HepG2 (cell line): ENCODE data around the gene TMEM134. TPM values are rescaled to one million over a fixed set of nuclear protein-coding genes. Genes with fewer than 3 reads are reported as not detected.

Experiments
- CENPT ChIP-seq: sonication (generic); formaldehyde crosslinking; IDR thresholded peaks from 2 replicates; pipeline ENCODE4 v1.8.0; 2022; ENCODE audit warnings: low read depth, mild to moderate bottlenecking, moderate library complexity, missing genetic modification reagents
- ISL2 ChIP-seq: sonication (generic); formaldehyde crosslinking; IDR thresholded peaks from 2 replicates; pipeline ENCODE4 v1.5.0; 2020; ENCODE audit warnings: missing genetic modification reagents
- KAT7 ChIP-seq: IDR thresholded peaks from 2 replicates; pipeline ENCODE4 v1.6.1; 2018; ENCODE audit warnings: borderline replicate concordance, missing compliant biosample characterization
- MBNL3 ChIP-seq: fragments of 250-450 bp; sonication (Bioruptor Pico); conservative IDR thresholded peaks from 2 replicates; pipeline ENCODE4 v1.8.0; 2022; ENCODE audit warnings: mild to moderate bottlenecking, inconsistent platforms
- NBN ChIP-seq: fragments of 450-650 bp; conservative IDR thresholded peaks from 2 replicates; pipeline ENCODE4 v1.6.1; 2017
- RBM39 ChIP-seq: fragments of 200-400 bp; formaldehyde crosslinking; IDR thresholded peaks from one replicate; pipeline ENCODE4 v1.6.1; 2018; ENCODE audit warnings: antibody characterized with exemption, mild to moderate bottlenecking, low read depth, low read length; ENCODE audit not compliant: poor library complexity, severe bottlenecking
- SCMH1 ChIP-seq: sonication (generic); formaldehyde crosslinking; IDR thresholded peaks from 2 replicates; pipeline ENCODE4 v1.9.0; 2021; ENCODE audit warnings: missing genetic modification reagents, mild to moderate bottlenecking, borderline replicate concordance
- SMYD3 ChIP-seq: sonication (generic); formaldehyde crosslinking; IDR thresholded peaks from 2 replicates; pipeline ENCODE4 v1.8.1; 2023; ENCODE audit warnings: mild to moderate bottlenecking, missing genetic modification reagents
- ZBTB38 ChIP-seq: sonication (generic); formaldehyde crosslinking; IDR thresholded peaks from 2 replicates; pipeline ENCODE4 v1.5.1; 2020; ENCODE audit warnings: mild to moderate bottlenecking, missing genetic modification reagents
- ZFAT ChIP-seq: sonication (generic); formaldehyde crosslinking; conservative IDR thresholded peaks from 2 replicates; pipeline ENCODE4 v1.8.1; 2023; ENCODE audit warnings: missing genetic modification reagents, inconsistent platforms
- ZNF224 ChIP-seq: sonication (generic); formaldehyde crosslinking; IDR thresholded peaks from 2 replicates; pipeline ENCODE4 v1.5.0; 2020; ENCODE audit warnings: mild to moderate bottlenecking, missing genetic modification reagents
- ZNF572 ChIP-seq: sonication (generic); formaldehyde crosslinking; IDR thresholded peaks from 2 replicates; pipeline ENCODE4 v1.5.1; 2020; ENCODE audit warnings: mild to moderate bottlenecking, missing genetic modification reagents
- ZNF746 ChIP-seq: sonication (generic); formaldehyde crosslinking; IDR thresholded peaks from 2 replicates; pipeline ENCODE4 v1.8.0; 2022; ENCODE audit warnings: mild to moderate bottlenecking, missing genetic modification reagents
- ZNF777 ChIP-seq: sonication (generic); formaldehyde crosslinking; IDR thresholded peaks from 2 replicates; pipeline ENCODE4 v1.4.0; 2020; ENCODE audit warnings: missing genetic modification reagents
- polyA plus RNA-seq, 8 experiments: library from polyadenylated mRNA; depleted of rRNA in 3 of 8; stranded (reverse) in 7 of 8; unstranded in 1 of 8; fragments of >200 nt; fragmentation: Illumina TruSeq in 4 of 8; extraction: Trizol in 4 of 8; gene quantifications; 2 replicates each; pipeline versions ENCODE4 v1.2.1 to v1.2.3, GENCODE V29; 2011 to 2016; ENCODE audit warnings: low read depth in 4 of 8, missing spikeins in 1 of 8, mixed read lengths in 1 of 8; ENCODE audit not compliant: insufficient read depth in 1 of 8
- total RNA-seq, 5 experiments: library from RNA; depleted of rRNA; stranded (reverse); fragments of >200 nt; fragmentation: Illumina TruSeq; extraction: Trizol; gene quantifications; 2 replicates each; pipeline ENCODE4 v1.2.3, GENCODE V29; 2016; ENCODE audit warnings: low read depth in 1 of 5
- TF ChIP-seq, protein P1 (sequence below): sonication (generic); formaldehyde crosslinking; IDR thresholded peaks from 2 replicates; pipeline ENCODE4 v1.5.1; 2020; ENCODE audit warnings: mild to moderate bottlenecking, missing genetic modification reagents, moderate library complexity
- TF ChIP-seq, protein P2 (sequence below): sonication (generic); formaldehyde crosslinking; IDR thresholded peaks from 2 replicates; pipeline ENCODE4 v1.5.1; 2020; ENCODE audit warnings: mild to moderate bottlenecking, missing genetic modification reagents, borderline replicate concordance
- TF ChIP-seq, protein P3 (sequence below): sonication (generic); formaldehyde crosslinking; IDR thresholded peaks from 2 replicates; pipeline ENCODE4 v1.8.0; 2022; ENCODE audit warnings: missing genetic modification reagents, low read depth, mild to moderate bottlenecking, borderline replicate concordance
- TF ChIP-seq, protein P4 (sequence below): sonication (generic); formaldehyde crosslinking; IDR thresholded peaks from 2 replicates; pipeline ENCODE4 v1.5.0; 2020; ENCODE audit warnings: mild to moderate bottlenecking, missing genetic modification reagents
- TF ChIP-seq, protein P5 (sequence below): sonication (generic); formaldehyde crosslinking; IDR thresholded peaks from 2 replicates; pipeline ENCODE4 v1.8.1; 2023; ENCODE audit warnings: mild to moderate bottlenecking, moderate library complexity, missing genetic modification reagents
- TF ChIP-seq, protein P6 (sequence below): sonication (generic); formaldehyde crosslinking; IDR thresholded peaks from 2 replicates; pipeline ENCODE4 v1.4.0; 2020; ENCODE audit warnings: missing genetic modification reagents

Gene TMEM134
- total and polyA plus RNA-seq, 2 of the 13 experiments (the other 11 are each of a cell fraction or from before 2014, with no cell fraction given), result 6.9 to 26.9 TPM

DNA sequence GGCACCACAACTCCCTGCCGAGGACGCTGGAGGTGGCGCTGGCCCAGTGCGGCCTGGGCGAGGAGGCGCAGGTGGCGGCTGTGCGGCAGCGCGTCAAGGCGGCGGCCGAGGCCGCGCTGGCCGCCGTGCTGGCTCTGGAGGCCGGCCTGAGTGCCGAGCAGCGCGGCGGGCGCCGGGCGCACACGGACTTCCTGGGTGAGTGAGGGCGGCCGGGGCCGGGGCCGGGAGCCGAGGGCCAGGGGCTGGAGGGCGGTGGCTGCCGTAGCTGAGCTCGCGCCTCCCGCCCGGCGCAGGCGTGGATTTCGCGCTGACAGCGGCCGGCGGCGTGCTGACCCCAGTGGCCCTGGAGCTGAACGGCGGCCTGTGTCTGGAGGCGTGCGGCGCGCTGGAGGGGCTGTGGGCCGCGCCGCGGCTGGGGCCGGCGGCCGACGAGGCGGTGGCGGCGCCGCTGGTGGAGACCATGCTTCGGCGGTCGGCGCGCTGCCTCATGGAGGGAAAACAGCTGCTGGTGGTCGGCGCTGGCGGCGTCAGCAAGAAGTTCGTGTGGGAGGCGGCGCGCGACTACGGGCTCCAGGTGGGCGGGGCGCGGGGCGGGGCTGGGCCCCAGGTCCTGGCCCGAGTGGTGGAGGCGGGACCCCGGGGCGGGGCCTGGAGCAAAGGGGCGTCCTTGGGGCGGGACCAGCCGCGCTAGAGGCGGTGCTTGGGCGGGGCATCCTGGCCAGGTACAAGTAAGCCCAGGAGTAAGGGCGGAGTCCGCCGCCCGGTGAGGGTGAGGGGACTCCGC lies 48.2 kb downstream of the TMEM134 start (continued):
- TF ChIP-seq, protein P1, sequence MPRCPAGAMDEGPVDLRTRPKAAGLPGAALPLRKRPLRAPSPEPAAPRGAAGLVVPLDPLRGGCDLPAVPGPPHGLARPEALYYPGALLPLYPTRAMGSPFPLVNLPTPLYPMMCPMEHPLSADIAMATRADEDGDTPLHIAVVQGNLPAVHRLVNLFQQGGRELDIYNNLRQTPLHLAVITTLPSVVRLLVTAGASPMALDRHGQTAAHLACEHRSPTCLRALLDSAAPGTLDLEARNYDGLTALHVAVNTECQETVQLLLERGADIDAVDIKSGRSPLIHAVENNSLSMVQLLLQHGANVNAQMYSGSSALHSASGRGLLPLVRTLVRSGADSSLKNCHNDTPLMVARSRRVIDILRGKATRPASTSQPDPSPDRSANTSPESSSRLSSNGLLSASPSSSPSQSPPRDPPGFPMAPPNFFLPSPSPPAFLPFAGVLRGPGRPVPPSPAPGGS (CRISPR knock-in tag), result no peak
- TF ChIP-seq RBM39 (no peak), SCMH1 (CRISPR knock-in tag) (no peak), ZNF777 (CRISPR knock-in tag) (peak; percentile 52; the same call in 1 of the 2 replicates), ZNF746 (CRISPR knock-in tag) (no peak), MBNL3 (CRISPR knock-in tag) (no peak), ZBTB38 (CRISPR knock-in tag) (0 out of 2 replicates have a peak, but pooled peaks have one; percentile 18), SMYD3 (CRISPR knock-in tag) (no peak), KAT7 (CRISPR knock-in tag) (no peak), ZFAT (CRISPR knock-in tag) (no peak), ISL2 (no peak), CENPT (CRISPR knock-in tag) (peak; percentile 71; the same call in 1 of the 2 replicates), ZNF572 (CRISPR knock-in tag) (no peak), NBN (no peak), ZNF224 (CRISPR knock-in tag) (no peak)
- TF ChIP-seq, protein P2, sequence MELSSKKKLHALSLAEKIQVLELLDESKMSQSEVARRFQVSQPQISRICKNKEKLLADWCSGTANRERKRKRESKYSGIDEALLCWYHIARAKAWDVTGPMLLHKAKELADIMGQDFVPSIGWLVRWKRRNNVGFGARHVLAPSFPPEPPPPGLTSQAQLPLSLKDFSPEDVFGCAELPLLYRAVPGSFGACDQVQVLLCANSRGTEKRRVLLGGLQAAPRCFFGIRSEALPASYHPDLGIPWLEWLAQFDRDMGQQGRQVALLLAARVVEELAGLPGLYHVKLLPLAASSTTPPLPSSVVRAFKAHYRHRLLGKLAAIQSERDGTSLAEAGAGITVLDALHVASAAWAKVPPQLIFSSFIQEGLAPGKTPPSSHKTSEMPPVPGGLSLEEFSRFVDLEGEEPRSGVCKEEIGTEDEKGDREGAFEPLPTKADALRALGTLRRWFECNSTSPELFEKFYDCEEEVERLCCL (CRISPR knock-in tag), result no peak
- TF ChIP-seq, protein P3, sequence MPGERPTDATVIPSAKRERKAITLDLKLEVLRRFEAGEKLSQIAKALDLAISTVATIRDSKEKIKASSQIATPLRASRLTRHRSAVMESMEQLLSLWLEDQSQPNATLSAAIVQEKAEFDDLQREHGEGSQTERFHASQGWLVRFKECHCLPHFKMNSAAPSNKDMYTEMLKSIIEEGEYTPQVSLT, result no peak; the same call in 1 of the 2 replicates
- TF ChIP-seq, protein P4, sequence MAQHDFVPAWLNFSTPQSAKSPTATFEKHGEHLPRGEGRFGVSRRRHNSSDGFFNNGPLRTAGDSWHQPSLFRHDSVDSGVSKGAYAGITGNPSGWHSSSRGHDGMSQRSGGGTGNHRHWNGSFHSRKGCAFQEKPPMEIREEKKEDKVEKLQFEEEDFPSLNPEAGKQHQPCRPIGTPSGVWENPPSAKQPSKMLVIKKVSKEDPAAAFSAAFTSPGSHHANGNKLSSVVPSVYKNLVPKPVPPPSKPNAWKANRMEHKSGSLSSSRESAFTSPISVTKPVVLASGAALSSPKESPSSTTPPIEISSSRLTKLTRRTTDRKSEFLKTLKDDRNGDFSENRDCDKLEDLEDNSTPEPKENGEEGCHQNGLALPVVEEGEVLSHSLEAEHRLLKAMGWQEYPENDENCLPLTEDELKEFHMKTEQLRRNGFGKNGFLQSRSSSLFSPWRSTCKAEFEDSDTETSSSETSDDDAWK (CRISPR knock-in tag), result no peak
- TF ChIP-seq, protein P5, sequence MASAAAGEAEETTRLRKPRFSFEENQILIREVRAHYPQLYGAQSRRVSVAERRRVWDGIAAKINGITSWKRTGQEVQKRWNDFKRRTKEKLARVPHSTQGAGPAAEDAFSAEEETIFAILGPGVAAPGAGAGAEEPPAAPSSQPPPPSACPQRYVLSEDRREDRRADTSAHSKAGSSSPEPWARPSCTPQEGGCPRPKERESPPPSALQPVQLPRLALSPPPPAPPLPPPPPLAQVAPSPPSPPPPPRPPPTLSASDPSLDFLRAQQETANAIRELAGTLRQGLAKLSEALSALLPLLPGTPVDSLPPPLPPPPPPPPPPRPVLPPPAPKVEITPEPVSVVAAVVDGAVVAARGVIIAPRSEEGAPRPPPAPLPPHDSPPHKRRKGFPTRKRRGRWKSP (CRISPR knock-in tag), result peak; percentile 54; the same call in 1 of the 2 replicates
- TF ChIP-seq, protein P6, sequence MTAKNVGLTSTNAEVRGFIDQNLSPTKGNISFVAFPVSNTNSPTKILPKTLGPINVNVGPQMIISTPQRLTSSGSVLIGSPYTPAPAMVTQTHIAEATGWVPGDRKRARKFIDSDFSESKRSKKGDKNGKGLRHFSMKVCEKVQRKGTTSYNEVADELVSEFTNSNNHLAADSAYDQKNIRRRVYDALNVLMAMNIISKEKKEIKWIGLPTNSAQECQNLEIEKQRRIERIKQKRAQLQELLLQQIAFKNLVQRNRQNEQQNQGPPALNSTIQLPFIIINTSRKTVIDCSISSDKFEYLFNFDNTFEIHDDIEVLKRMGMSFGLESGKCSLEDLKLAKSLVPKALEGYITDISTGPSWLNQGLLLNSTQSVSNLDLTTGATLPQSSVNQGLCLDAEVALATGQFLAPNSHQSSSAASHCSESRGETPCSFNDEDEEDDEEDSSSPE (CRISPR knock-in tag), result peak; percentile 40; the same call in 1 of the 2 replicates
